ENCODE data around the gene FOCAD.

The FOCAD gene

GRCh38 chr9:20865347-20865746 is 181.3 kb downstream of the FOCAD start:
- no peaks in the 10 kb centered on the region for H3K27me3 ChIP-seq (ENCODE audit: control insufficient read depth in 1 of 2, insufficient read depth in 1 of 2, low read length in 2 of 2)
- no peak overlapping the region for H4K91ac ChIP-seq (ENCODE audit: low read length)
- H3K4me2 ChIP-seq (ENCODE audit: low read length, poor library complexity, severe bottlenecking), result no peak overlapping the region
- DNase-seq, result no peak
- H2AFZ ChIP-seq (ENCODE audit: low read depth, low read length), result no peak overlapping the region
- no peak overlapping the region for H3K4me3 ChIP-seq (ENCODE audit: insufficient read depth in 1 of 2, low read depth in 1 of 2, low read length in 2 of 2)
- no peak overlapping the region for H2BK120ac ChIP-seq (ENCODE audit: low read depth, low read length)
- H3K18ac ChIP-seq (ENCODE audit: low read depth in 1 of 2, low read length in 2 of 2), result no peak overlapping the region
- H3K23ac ChIP-seq (ENCODE audit: low read length in 2 of 2), result no peak overlapping the region
- H3K4me1 ChIP-seq (ENCODE audit: control insufficient read depth, insufficient read depth, low read depth, low read length), result no peaks in the 10 kb centered on the region
- H4K8ac ChIP-seq (ENCODE audit: low read length), result no peak overlapping the region
- peaks cover 3% of the 10 kb centered on the region for H3K79me1 ChIP-seq (replicated peaks; ENCODE audit: low read length, poor library complexity, severe bottlenecking)
- H2BK12ac ChIP-seq (ENCODE audit: low read length in 2 of 2), result no peak overlapping the region
- H2BK15ac ChIP-seq (ENCODE audit: low read depth, poor library complexity, severe bottlenecking), result no peak overlapping the region
- H3K9me3 ChIP-seq (ENCODE audit: control insufficient read depth, low read length), result no peaks in the 10 kb centered on the region
- H3K14ac ChIP-seq (ENCODE audit: low read length in 2 of 2), result no peak overlapping the region
- H3K4ac ChIP-seq (ENCODE audit: low read depth in 1 of 2, low read length in 2 of 2), result no peak overlapping the region
- no peak overlapping the region for H3K27ac ChIP-seq (ENCODE audit: low read length, poor library complexity, severe bottlenecking)
- 80% methylated on average over 3 of the region's 4 CpGs for WGBS
- H3K9ac ChIP-seq (ENCODE audit: low read length), result no peak overlapping the region
- H2BK5ac ChIP-seq (ENCODE audit: low read depth, low read length, poor library complexity, severe bottlenecking), result no peak overlapping the region
- peaks cover 0 to 55% of the 10 kb centered on the region in 2 experiments for H3K36me3 ChIP-seq (ENCODE audit: control insufficient read depth in 1 of 2, insufficient read depth in 2 of 2, low read depth in 1 of 2, low read length in 2 of 2)
- no peak overlapping the region for H2AK5ac ChIP-seq (ENCODE audit: low read length, severe bottlenecking)

GRCh38 chr9:20870115-20870514 is 186.1 kb downstream of the FOCAD start:
- H2BK120ac ChIP-seq (ENCODE audit: low read depth, low read length), result no peak overlapping the region
- no peak overlapping the region for H3K23ac ChIP-seq (ENCODE audit: low read length in 2 of 2)
- peaks cover 3% of the 10 kb centered on the region for H3K79me1 ChIP-seq (replicated peaks; ENCODE audit: low read length, poor library complexity, severe bottlenecking)
- H3K4ac ChIP-seq (ENCODE audit: low read depth in 1 of 2, low read length in 2 of 2), result no peak overlapping the region
- H3K27ac ChIP-seq (ENCODE audit: low read length, poor library complexity, severe bottlenecking), result no peak overlapping the region
- no peak overlapping the region for H2BK15ac ChIP-seq (ENCODE audit: low read depth, poor library complexity, severe bottlenecking)
- no peak overlapping the region for H2BK5ac ChIP-seq (ENCODE audit: low read depth, low read length, poor library complexity, severe bottlenecking)
- H3K9ac ChIP-seq (ENCODE audit: low read length), result no peak overlapping the region
- 94% methylated on average over 3 of the region's 4 CpGs for whole genome bisulfite sequencing
- no peak overlapping the region for H4K8ac ChIP-seq (ENCODE audit: low read length)
- no peak overlapping the region for H2AFZ ChIP-seq (ENCODE audit: low read depth, low read length)
- no peak overlapping the region for H3K4me2 ChIP-seq (ENCODE audit: low read length, poor library complexity, severe bottlenecking)
- H3K4me1 ChIP-seq (ENCODE audit: control insufficient read depth, insufficient read depth, low read depth, low read length), result no peaks in the 10 kb centered on the region
- H3K36me3 ChIP-seq (ENCODE audit: control insufficient read depth in 1 of 2, insufficient read depth in 2 of 2, low read depth in 1 of 2, low read length in 2 of 2), result peaks cover 0 to 46% of the 10 kb centered on the region in 2 experiments
- H3K14ac ChIP-seq (ENCODE audit: low read length in 2 of 2), result no peak overlapping the region
- no peak for DNase-seq
- no peak overlapping the region for H2BK12ac ChIP-seq (ENCODE audit: low read length in 2 of 2)
- no peak overlapping the region for H3K4me3 ChIP-seq (ENCODE audit: insufficient read depth in 1 of 2, low read depth in 1 of 2, low read length in 2 of 2)
- no peaks in the 10 kb centered on the region for H3K9me3 ChIP-seq (ENCODE audit: control insufficient read depth, low read length)
- H4K91ac ChIP-seq (ENCODE audit: low read length), result no peak overlapping the region
- H2AK5ac ChIP-seq (ENCODE audit: low read length, severe bottlenecking), result no peak overlapping the region
- H3K27me3 ChIP-seq (ENCODE audit: control insufficient read depth in 1 of 2, insufficient read depth in 1 of 2, low read length in 2 of 2), result no peaks in the 10 kb centered on the region
- no peak overlapping the region for H3K18ac ChIP-seq (ENCODE audit: low read depth in 1 of 2, low read length in 2 of 2)

GRCh38 chr9:20872340-20872977 is 188.4 kb downstream of the FOCAD start:
- 22% methylated on average over 1 of the region's 1 CpG for WGBS
- Histone ChIP-seq H3K27ac (ENCODE audit: low read length, poor library complexity, severe bottlenecking) (peak overlapping the region; percentile 71), H3K18ac (ENCODE audit: low read depth in 1 of 2, low read length in 2 of 2) (no peak overlapping the region), H3K4me1 (ENCODE audit: control insufficient read depth, insufficient read depth, low read depth, low read length) (peaks cover 1% of the 10 kb centered on the region), H3K4ac (ENCODE audit: low read depth in 1 of 2, low read length in 2 of 2) (no peak overlapping the region), H3K4me2 (ENCODE audit: low read length, poor library complexity, severe bottlenecking) (no peak overlapping the region), H2BK15ac (ENCODE audit: low read depth, poor library complexity, severe bottlenecking) (no peak overlapping the region), H3K27me3 (ENCODE audit: control insufficient read depth in 1 of 2, insufficient read depth in 1 of 2, low read length in 2 of 2) (no peaks in the 10 kb centered on the region), H3K9ac (ENCODE audit: low read length) (peak overlapping the region; percentile 64), H2AFZ (ENCODE audit: low read depth, low read length) (no peak overlapping the region), H2BK5ac (ENCODE audit: low read depth, low read length, poor library complexity, severe bottlenecking) (no peak overlapping the region), H2AK5ac (ENCODE audit: low read length, severe bottlenecking) (no peak overlapping the region), H3K4me3 (ENCODE audit: insufficient read depth in 1 of 2, low read depth in 1 of 2, low read length in 2 of 2) (peak overlapping the region in 1 of 2 experiments; percentile 69), H2BK120ac (ENCODE audit: low read depth, low read length) (no peak overlapping the region), H3K36me3 (ENCODE audit: control insufficient read depth in 1 of 2, insufficient read depth in 2 of 2, low read depth in 1 of 2, low read length in 2 of 2) (peaks cover 0 to 43% of the 10 kb centered on the region in 2 experiments), H2BK12ac (ENCODE audit: low read length in 2 of 2) (no peak overlapping the region), H3K14ac (ENCODE audit: low read length in 2 of 2) (no peak overlapping the region), H3K9me3 (ENCODE audit: control insufficient read depth, low read length) (no peaks in the 10 kb centered on the region), H3K79me1 (replicated peaks; ENCODE audit: low read length, poor library complexity, severe bottlenecking) (no peaks in the 10 kb centered on the region), H4K91ac (ENCODE audit: low read length) (no peak overlapping the region), H3K23ac (ENCODE audit: low read length in 2 of 2) (no peak overlapping the region), H4K8ac (ENCODE audit: low read length) (no peak overlapping the region)
- peak; percentile 93 for DNase-seq

- peak overlapping the region in 1 of 2 experiments; percentile 78 for H2BK12ac ChIP-seq (ENCODE audit: low read length in 2 of 2)
- no peaks in the 10 kb centered on the region for H3K79me1 ChIP-seq (replicated peaks; ENCODE audit: low read length, poor library complexity, severe bottlenecking)
- H4K8ac ChIP-seq (ENCODE audit: low read length), result no peak overlapping the region
- H3K23ac ChIP-seq (ENCODE audit: low read length in 2 of 2), result no peak overlapping the region
- peak overlapping the region; percentile 84 for H3K27ac ChIP-seq (ENCODE audit: low read length, poor library complexity, severe bottlenecking)
- H3K14ac ChIP-seq (ENCODE audit: low read length in 2 of 2), result no peak overlapping the region
- no peaks in the 10 kb centered on the region for H3K27me3 ChIP-seq (ENCODE audit: control insufficient read depth in 1 of 2, insufficient read depth in 1 of 2, low read length in 2 of 2)
- H4K91ac ChIP-seq (ENCODE audit: low read length), result no peak overlapping the region
- peak overlapping the region in 1 of 2 experiments; percentile 69 for H3K4me3 ChIP-seq (ENCODE audit: insufficient read depth in 1 of 2, low read depth in 1 of 2, low read length in 2 of 2)
- no peaks in the 10 kb centered on the region for H3K9me3 ChIP-seq (ENCODE audit: control insufficient read depth, low read length)
- H3K4me2 ChIP-seq (ENCODE audit: low read length, poor library complexity, severe bottlenecking), result peak overlapping the region; percentile 66
- no peak overlapping the region for H2BK5ac ChIP-seq (ENCODE audit: low read depth, low read length, poor library complexity, severe bottlenecking)
- peaks cover 0 to 43% of the 10 kb centered on the region in 2 experiments for H3K36me3 ChIP-seq (ENCODE audit: control insufficient read depth in 1 of 2, insufficient read depth in 2 of 2, low read depth in 1 of 2, low read length in 2 of 2)
- H3K4ac ChIP-seq (ENCODE audit: low read depth in 1 of 2, low read length in 2 of 2), result peak overlapping the region in 1 of 2 experiments; percentile 16
- H2BK120ac ChIP-seq (ENCODE audit: low read depth, low read length), result no peak overlapping the region
- peaks cover 1% of the 10 kb centered on the region for H3K4me1 ChIP-seq (ENCODE audit: control insufficient read depth, insufficient read depth, low read depth, low read length)
- peak; percentile 26 for DNase-seq
- no peak overlapping the region for H2BK15ac ChIP-seq (ENCODE audit: low read depth, poor library complexity, severe bottlenecking)
- no peak overlapping the region for H2AFZ ChIP-seq (ENCODE audit: low read depth, low read length)
- peak overlapping the region; percentile 83 for H2AK5ac ChIP-seq (ENCODE audit: low read length, severe bottlenecking)
- peak overlapping the region; percentile 64 for H3K9ac ChIP-seq (ENCODE audit: low read length)
- WGBS, result 86% methylated on average over 4 of the region's 5 CpGs
- no peak overlapping the region for H3K18ac ChIP-seq (ENCODE audit: low read depth in 1 of 2, low read length in 2 of 2)
Measured at GRCh38 chr9:20873240-20873865, 189.3 kb downstream of the FOCAD start.
